Loucy (cell line): ENCODE measurements around the gene PDLIM7.

Experiments
- H2AFZ ChIP-seq: fragments of 200-600 bp; sonication (generic); 2 replicates; pipeline ENCODE4 v1.6.0; 2016; ENCODE audit warnings: antibody characterized with exemption, mild to moderate bottlenecking, low read length, moderate library complexity
- H3F3A ChIP-seq: fragments of 200-600 bp; 2 replicates; pipeline ENCODE4 v1.6.0; 2016; ENCODE audit warnings: antibody characterized with exemption, low read depth, mild to moderate bottlenecking
- H3K27me3 ChIP-seq: fragments of 200-600 bp; sonication (generic); 2 replicates; pipeline ENCODE4 v1.6.1; 2014; ENCODE audit warnings: low read length, mild to moderate bottlenecking; ENCODE audit not compliant: insufficient read depth, poor library complexity, severe bottlenecking
- H3K36me3 ChIP-seq: fragments of 200-600 bp; sonication (generic); 2 replicates; pipeline ENCODE4 v1.6.1; 2016; ENCODE audit warnings: low read length; ENCODE audit not compliant: insufficient read depth
- H3K4me1 ChIP-seq: fragments of 200-600 bp; sonication (generic); 2 replicates; pipeline ENCODE4 v1.5.1; 2014; ENCODE audit warnings: low read length, mild to moderate bottlenecking; ENCODE audit not compliant: insufficient read depth, poor library complexity, severe bottlenecking
- H3K4me2 ChIP-seq: fragments of 200-600 bp; sonication (generic); 2 replicates; pipeline ENCODE4 v1.6.0; 2014; ENCODE audit warnings: antibody characterized with exemption, low read length, low read depth, mild to moderate bottlenecking; ENCODE audit not compliant: poor library complexity, severe bottlenecking
- H3K4me3 ChIP-seq: fragments of 200-600 bp; sonication (generic); 2 replicates; pipeline ENCODE4 v1.5.1; 2014; ENCODE audit warnings: low read length, mild to moderate bottlenecking, mixed read lengths; ENCODE audit not compliant: poor library complexity, severe bottlenecking
- H3K79me2 ChIP-seq: fragments of 200-600 bp; sonication (generic); 2 replicates; pipeline ENCODE4 v1.6.1; 2014; ENCODE audit warnings: low read length; ENCODE audit not compliant: insufficient read depth
- H3K9ac ChIP-seq: fragments of 200-600 bp; sonication (generic); 2 replicates; pipeline ENCODE4 v1.6.0; 2014; ENCODE audit warnings: mild to moderate bottlenecking, low read depth, low read length, moderate library complexity; ENCODE audit not compliant: poor library complexity, severe bottlenecking
- H3K9me2 ChIP-seq: fragments of 200-600 bp; sonication (generic); replicated peaks from 2 replicates; pipeline ENCODE4 v1.6.1; 2016; ENCODE audit warnings: low read depth, low read length, mixed read lengths
- H3K9me3 ChIP-seq: fragments of 200-600 bp; sonication (generic); 2 replicates; pipeline ENCODE4 v1.6.1; 2014; ENCODE audit warnings: mild to moderate bottlenecking, antibody characterized with exemption, low read length, low read depth; ENCODE audit not compliant: insufficient read depth
- H4K20me1 ChIP-seq: fragments of 200-600 bp; sonication (generic); 2 replicates; pipeline ENCODE4 v1.6.0; 2014; ENCODE audit warnings: antibody characterized with exemption, low read length, mild to moderate bottlenecking; ENCODE audit not compliant: insufficient read depth, poor library complexity, severe bottlenecking
- EZH2phosphoT487 ChIP-seq: fragments of 200-600 bp; IDR thresholded peaks from 2 replicates; pipeline ENCODE4 v1.6.1; 2018; ENCODE audit warnings: antibody characterized with exemption, mild to moderate bottlenecking, moderate library complexity, borderline replicate concordance
- TF ChIP-seq, protein P1 (sequence below): fragments of 200-600 bp; sonication (generic); conservative IDR thresholded peaks from 2 replicates; pipeline ENCODE4 v1.5.1; 2014; ENCODE audit warnings: mild to moderate bottlenecking, antibody characterized with exemption, low read length

PDLIM7 gene

DNA sequence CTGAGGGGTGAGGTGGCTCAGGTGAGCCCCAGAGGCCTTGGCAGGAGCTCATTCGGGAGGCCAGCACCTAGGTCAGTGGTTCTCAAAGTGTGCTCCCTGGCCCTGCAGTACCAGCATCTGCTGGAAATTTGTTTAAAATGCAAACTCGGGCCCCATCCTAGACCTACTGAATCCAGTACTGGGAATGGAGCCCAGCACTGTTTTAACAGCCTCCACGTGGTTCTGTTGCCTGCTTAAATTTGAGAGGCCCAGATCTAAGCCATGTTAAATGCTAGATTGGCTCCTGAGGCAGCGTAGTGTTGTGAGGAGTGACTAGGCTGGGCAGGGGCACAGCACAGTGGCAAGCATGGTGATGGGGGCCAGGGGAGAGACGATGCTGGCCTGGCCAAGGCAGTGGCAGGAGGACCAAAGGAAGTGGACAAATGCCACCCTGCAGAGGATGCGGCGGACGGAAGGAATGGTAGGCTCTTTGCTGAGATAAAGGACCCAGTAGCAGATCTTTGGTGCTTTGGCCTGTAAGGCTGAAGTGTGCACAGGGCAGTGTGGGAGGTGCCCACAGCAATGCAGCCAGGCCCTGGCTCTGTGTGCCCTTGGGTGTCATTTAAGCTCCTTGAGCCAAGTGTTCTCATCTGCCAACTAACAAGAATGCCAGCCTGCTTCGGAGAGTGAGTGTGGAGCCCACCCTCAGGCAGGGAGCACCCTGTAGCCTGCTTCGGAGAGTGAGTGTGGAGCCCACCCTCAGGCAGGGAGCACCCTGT, 46.6 kb downstream of the PDLIM7 start:
- no peaks in the 10 kb centered on the region for H3K9me3 ChIP-seq
- no peaks in the 10 kb centered on the region for H3K9me2 ChIP-seq
- no peak overlapping the region for H3K4me3 ChIP-seq
- no peaks in the 10 kb centered on the region for H3K4me1 ChIP-seq
- H3K4me2 ChIP-seq: no peak overlapping the region
- no peaks in the 10 kb centered on the region for H3K36me3 ChIP-seq
- peaks cover 3% of the 10 kb centered on the region for H4K20me1 ChIP-seq
- TF ChIP-seq EZH2phosphoT487: no peak
- TF ChIP-seq, protein P1, sequence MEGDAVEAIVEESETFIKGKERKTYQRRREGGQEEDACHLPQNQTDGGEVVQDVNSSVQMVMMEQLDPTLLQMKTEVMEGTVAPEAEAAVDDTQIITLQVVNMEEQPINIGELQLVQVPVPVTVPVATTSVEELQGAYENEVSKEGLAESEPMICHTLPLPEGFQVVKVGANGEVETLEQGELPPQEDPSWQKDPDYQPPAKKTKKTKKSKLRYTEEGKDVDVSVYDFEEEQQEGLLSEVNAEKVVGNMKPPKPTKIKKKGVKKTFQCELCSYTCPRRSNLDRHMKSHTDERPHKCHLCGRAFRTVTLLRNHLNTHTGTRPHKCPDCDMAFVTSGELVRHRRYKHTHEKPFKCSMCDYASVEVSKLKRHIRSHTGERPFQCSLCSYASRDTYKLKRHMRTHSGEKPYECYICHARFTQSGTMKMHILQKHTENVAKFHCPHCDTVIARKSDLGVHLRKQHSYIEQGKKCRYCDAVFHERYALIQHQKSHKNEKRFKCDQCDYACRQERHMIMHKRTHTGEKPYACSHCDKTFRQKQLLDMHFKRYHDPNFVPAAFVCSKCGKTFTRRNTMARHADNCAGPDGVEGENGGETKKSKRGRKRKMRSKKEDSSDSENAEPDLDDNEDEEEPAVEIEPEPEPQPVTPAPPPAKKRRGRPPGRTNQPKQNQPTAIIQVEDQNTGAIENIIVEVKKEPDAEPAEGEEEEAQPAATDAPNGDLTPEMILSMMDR: no peak
- H3K79me2 ChIP-seq: no peaks in the 10 kb centered on the region
- no peak overlapping the region for H3K9ac ChIP-seq
- H3K27me3 ChIP-seq: no peaks in the 10 kb centered on the region
- no peaks in the 10 kb centered on the region for H3F3A ChIP-seq
- H2AFZ ChIP-seq: no peak overlapping the region

GRCh38 chr5:177449140-177450061, 48.0 kb downstream of the PDLIM7 start:
- H3K9me2 ChIP-seq: no peaks in the 10 kb centered on the region
- H3K79me2 ChIP-seq: no peaks in the 10 kb centered on the region
- no peak overlapping the region for H3K4me3 ChIP-seq
- H3K9ac ChIP-seq: no peak overlapping the region
- no peaks in the 10 kb centered on the region for H3F3A ChIP-seq
- H3K9me3 ChIP-seq: no peaks in the 10 kb centered on the region
- peaks cover 3% of the 10 kb centered on the region for H4K20me1 ChIP-seq
- H3K36me3 ChIP-seq: no peaks in the 10 kb centered on the region
- no peaks in the 10 kb centered on the region for H3K4me1 ChIP-seq
- no peak overlapping the region for H3K4me2 ChIP-seq
- no peak for TF ChIP-seq EZH2phosphoT487
- TF ChIP-seq, protein P1: no peak
- H3K27me3 ChIP-seq: no peaks in the 10 kb centered on the region
- H2AFZ ChIP-seq: no peak overlapping the region

GRCh38 chr5:177448244-177448950, 49.0 kb downstream of the PDLIM7 start:
- Histone ChIP-seq H3K27me3 (no peaks in the 10 kb centered on the region), H3K9me3 (no peaks in the 10 kb centered on the region), H4K20me1 (peaks cover under 1% of the 10 kb centered on the region), H3F3A (no peaks in the 10 kb centered on the region), H3K79me2 (no peaks in the 10 kb centered on the region), H3K4me3 (no peak overlapping the region), H3K36me3 (no peaks in the 10 kb centered on the region), H3K9ac (no peak overlapping the region), H2AFZ (no peak overlapping the region), H3K4me1 (no peaks in the 10 kb centered on the region), H3K4me2 (peak overlapping the region; percentile 37), H3K9me2 (no peaks in the 10 kb centered on the region)
- TF ChIP-seq EZH2phosphoT487: no peak
- TF ChIP-seq, protein P1: no peak
